ENCODE results near the gene SLC12A9. TPM values are rescaled to one million over a fixed set of nuclear protein-coding genes. Genes with fewer than 3 reads are reported as not detected.

Gene SLC12A9
- total and polyA plus RNA-seq, 2 donors (not counting 1 experiment from before 2014, with no cell fraction given) = 80.0 to 80.1 TPM

- 99% methylated on average over 16 of the region's 18 CpGs for WGBS (ENCODE audit: insufficient coverage)
- Mint-ChIP-seq H3K9me3 (ENCODE audit: insufficient read depth) (no peaks in the 10 kb centered on the region), H3K4me1 (peaks cover 14% of the 10 kb centered on the region), H3K4me3 (no peak overlapping the region), H3K27me3 (no peaks in the 10 kb centered on the region), H3K27ac (no peak overlapping the region)
- DNase-seq (no peak), ATAC-seq (ENCODE audit: low read depth) (no peak)
- Histone ChIP-seq H3K27ac (ENCODE audit: low read length in 2 of 2) (no peak overlapping the region), H3K36me3 (replicated peaks in 1 of 2; ENCODE audit: control extremely low read depth in 1 of 2, control insufficient read depth in 1 of 2, extremely low read depth in 1 of 2, insufficient read depth in 2 of 2, low read length in 1 of 2) (no peaks in the 10 kb centered on the region), H3K9ac (ENCODE audit: low read length) (no peak overlapping the region), H3K4me1 (ENCODE audit: control insufficient read depth in 2 of 2, insufficient read depth in 2 of 2, low read length in 2 of 2) (peaks cover 3 to 17% of the 10 kb centered on the region in 2 donors), H3K27me3 (replicated peaks in 1 of 4; ENCODE audit: control extremely low read depth in 1 of 4, control insufficient read depth in 3 of 4, insufficient read depth in 4 of 4, low read length in 3 of 4) (no peaks in the 10 kb centered on the region), H3K79me2 (ENCODE audit: control insufficient read depth, insufficient read depth, low read length) (no peaks in the 10 kb centered on the region), H3K4me2 (replicated peaks; ENCODE audit: low read depth, low read length, poor library complexity, severe bottlenecking) (no peak overlapping the region), H3K4me3 (ENCODE audit: control extremely low read depth in 1 of 5, extremely low read depth in 1 of 5, insufficient read depth in 1 of 5, low read depth in 2 of 5, low read length in 4 of 5) (no peak overlapping the region), H3K9me3 (ENCODE audit: control extremely low read depth in 1 of 3, control insufficient read depth in 2 of 3, insufficient read depth in 1 of 3, low read length in 2 of 3) (no peaks in the 10 kb centered on the region), H2AFZ (ENCODE audit: insufficient read depth, low read depth, low read length, poor library complexity, severe bottlenecking) (no peak overlapping the region), H4K20me1 (ENCODE audit: control insufficient read depth, insufficient read depth, low read length, poor library complexity, severe bottlenecking) (no peaks in the 10 kb centered on the region)
- ChIA-PET CTCF (interaction anchor here (0.6 kb wide), 1 partner anchor 13 kb away, joined by 3 read pairs; the partner anchor contains the start of gene SLC12A9), POLR2A (no interaction called here)
- TF ChIP-seq EZH2 (IDR thresholded peaks at IDR 0.05; ENCODE audit: borderline replicate concordance, insufficient read depth, low read depth, low read length, poor library complexity, severe bottlenecking) (no peak), CTCF (IDR thresholded peaks at IDR 0.05) (no peak)
- intact Hi-C loops (cut with micrococcal nuclease) = no loop called here
These were observed 13.2 kb upstream of the SLC12A9 start for GRCh38 chr7:100839361-100839760.

GRCh38 chr7:100840470-100841100 is 11.9 kb upstream of the SLC12A9 start:
- Mint-ChIP-seq H3K4me3 (no peak overlapping the region), H3K9me3 (ENCODE audit: insufficient read depth) (no peaks in the 10 kb centered on the region), H3K27me3 (no peaks in the 10 kb centered on the region), H3K27ac (no peak overlapping the region), H3K4me1 (peaks cover 13% of the 10 kb centered on the region)
- H3K79me2 ChIP-seq (ENCODE audit: control insufficient read depth, insufficient read depth, low read length) = no peaks in the 10 kb centered on the region
- POLR2A ChIA-PET = no interaction called here
- no peak overlapping the region for H3K27ac ChIP-seq (ENCODE audit: low read length in 2 of 2)
- H3K9ac ChIP-seq (ENCODE audit: low read length) = no peak overlapping the region
- intact Hi-C loops (cut with micrococcal nuclease) = no loop called here
- H3K27me3 ChIP-seq (replicated peaks in 1 of 4; ENCODE audit: control extremely low read depth in 1 of 4, control insufficient read depth in 3 of 4, insufficient read depth in 4 of 4, low read length in 3 of 4) = no peaks in the 10 kb centered on the region
- H3K36me3 ChIP-seq (replicated peaks in 1 of 2; ENCODE audit: control extremely low read depth in 1 of 2, control insufficient read depth in 1 of 2, extremely low read depth in 1 of 2, insufficient read depth in 2 of 2, low read length in 1 of 2) = no peaks in the 10 kb centered on the region
- CTCF ChIA-PET = interaction anchor here (0.5 kb wide), 1 partner anchor 39 kb away, joined by 5 read pairs; no protein-coding TSS in a partner anchor
- WGBS (ENCODE audit: insufficient coverage) = 100% methylated on average over 2 of the region's 8 CpGs
- H2AFZ ChIP-seq (ENCODE audit: insufficient read depth, low read depth, low read length, poor library complexity, severe bottlenecking) = no peak overlapping the region
- H3K4me1 ChIP-seq (ENCODE audit: control insufficient read depth in 2 of 2, insufficient read depth in 2 of 2, low read length in 2 of 2) = peaks cover 3 to 17% of the 10 kb centered on the region in 2 donors
- ATAC-seq (ENCODE audit: low read depth) (no peak), DNase-seq (no peak)
- H3K4me3 ChIP-seq (ENCODE audit: control extremely low read depth in 1 of 5, extremely low read depth in 1 of 5, insufficient read depth in 1 of 5, low read depth in 2 of 5, low read length in 4 of 5) = no peak overlapping the region
- no peaks in the 10 kb centered on the region for H3K9me3 ChIP-seq (ENCODE audit: control extremely low read depth in 1 of 3, control insufficient read depth in 2 of 3, insufficient read depth in 1 of 3, low read length in 2 of 3)
- no peak overlapping the region for H3K4me2 ChIP-seq (replicated peaks; ENCODE audit: low read depth, low read length, poor library complexity, severe bottlenecking)
- H4K20me1 ChIP-seq (ENCODE audit: control insufficient read depth, insufficient read depth, low read length, poor library complexity, severe bottlenecking) = no peaks in the 10 kb centered on the region
- TF ChIP-seq EZH2 (IDR thresholded peaks at IDR 0.05; ENCODE audit: borderline replicate concordance, insufficient read depth, low read depth, low read length, poor library complexity, severe bottlenecking) = no peak
- no peak for TF ChIP-seq CTCF (IDR thresholded peaks at IDR 0.05)

Data from B cell (primary cell).